ENCODE data around the gene DNMT3B.

The DNMT3B gene

GRCh38 chr20:32767418-32768198 lies 5.4 kb downstream of the DNMT3B start:
- no peak for TF ChIP-seq CTCF (IDR thresholded peaks at IDR 0.05; ENCODE audit: low read depth, low read length)

GRCh38 chr20:32772046-32772445 lies 9.9 kb downstream of the DNMT3B start:
- no peak for TF ChIP-seq CTCF (IDR thresholded peaks at IDR 0.05; ENCODE audit: low read depth, low read length)
- DNase-seq (ENCODE audit: extremely low read depth, low read depth): no peak

More at GRCh38 chr20:32767418-32768198, 5.4 kb downstream of the DNMT3B start:
- no peak for DNase-seq (ENCODE audit: extremely low read depth, low read depth)

- no peak for DNase-seq (ENCODE audit: extremely low read depth, low read depth)
- TF ChIP-seq CTCF (IDR thresholded peaks at IDR 0.05; ENCODE audit: low read depth, low read length): no peak
Observed at GRCh38 chr20:32773223-32773622, 11.0 kb downstream of the DNMT3B start.

GRCh38 chr20:32773855-32774254 lies 11.7 kb downstream of the DNMT3B start:
- no peak for TF ChIP-seq CTCF (IDR thresholded peaks at IDR 0.05; ENCODE audit: low read depth, low read length)
- no peak for DNase-seq (ENCODE audit: extremely low read depth, low read depth)

GRCh38 chr20:32775336-32775991 lies 13.3 kb downstream of the DNMT3B start:
- no peak for TF ChIP-seq CTCF (IDR thresholded peaks at IDR 0.05; ENCODE audit: low read depth, low read length)
- DNase-seq (ENCODE audit: extremely low read depth, low read depth): no peak

- TF ChIP-seq CTCF (IDR thresholded peaks at IDR 0.05; ENCODE audit: low read depth, low read length): no peak
- no peak for DNase-seq (ENCODE audit: extremely low read depth, low read depth)
Observed at GRCh38 chr20:32777177-32777956, 15.2 kb downstream of the DNMT3B start.
